Parathyroid adenoma (tissue), 2 donors: ENCODE data around the gene SPACDR.
"Not testable (repeated sequence)": the region's sequence is repeated elsewhere in the genome, so short reads cannot be mapped to it uniquely, and the experiment has no call there.

Experiments
- H2AFZ ChIP-seq: fragments of 300-600 bp; sonication (generic); one replicate; pipeline ENCODE4 v1.7.0; 2017; ENCODE audit warnings: antibody characterized with exemption, mild to moderate bottlenecking
- H3K27ac ChIP-seq: fragments of 300-600 bp; sonication (generic); one replicate; pipeline ENCODE4 v1.7.0; 2017
- H3K27me3 ChIP-seq: fragments of 300-600 bp; sonication (generic); one replicate; pipeline ENCODE4 v1.7.0; 2017; ENCODE audit warnings: low read length; ENCODE audit not compliant: control insufficient read depth, insufficient read depth
- H3K36me3 ChIP-seq: fragments of 300-600 bp; sonication (generic); one replicate; pipeline ENCODE4 v1.7.0; 2017; ENCODE audit warnings: low read length; ENCODE audit not compliant: control insufficient read depth, insufficient read depth
- H3K4me1 ChIP-seq: fragments of 300-600 bp; sonication (generic); one replicate; pipeline ENCODE4 v1.7.0; 2017; ENCODE audit warnings: control low read depth
- H3K4me2 ChIP-seq: fragments of 300-600 bp; sonication (generic); one replicate; pipeline ENCODE4 v1.7.0; 2017; ENCODE audit warnings: low read length
- H3K4me3 ChIP-seq: fragments of 300-600 bp; sonication (generic); one replicate; pipeline ENCODE4 v1.7.0; 2017; ENCODE audit warnings: low read depth, low read length
- H3K79me2 ChIP-seq: fragments of 300-600 bp; sonication (generic); one replicate; pipeline ENCODE4 v1.7.0; 2017; ENCODE audit warnings: control low read depth
- H3K9ac ChIP-seq: fragments of 300-600 bp; sonication (generic); one replicate; pipeline ENCODE4 v1.7.0; 2017; ENCODE audit warnings: mild to moderate bottlenecking
- H3K9me3 ChIP-seq: fragments of 300-600 bp; sonication (generic); one replicate; pipeline ENCODE4 v1.7.0; 2017; ENCODE audit warnings: low read length; ENCODE audit not compliant: control insufficient read depth
- TF ChIP-seq, protein P1 (sequence below): fragments of 300-600 bp; sonication (generic); IDR thresholded peaks from one replicate; pipeline ENCODE4 v1.7.0; 2017; ENCODE audit warnings: antibody characterized with exemption, mild to moderate bottlenecking
- donor health status: primary hyperparathyroidism.

The SPACDR gene

DNA sequence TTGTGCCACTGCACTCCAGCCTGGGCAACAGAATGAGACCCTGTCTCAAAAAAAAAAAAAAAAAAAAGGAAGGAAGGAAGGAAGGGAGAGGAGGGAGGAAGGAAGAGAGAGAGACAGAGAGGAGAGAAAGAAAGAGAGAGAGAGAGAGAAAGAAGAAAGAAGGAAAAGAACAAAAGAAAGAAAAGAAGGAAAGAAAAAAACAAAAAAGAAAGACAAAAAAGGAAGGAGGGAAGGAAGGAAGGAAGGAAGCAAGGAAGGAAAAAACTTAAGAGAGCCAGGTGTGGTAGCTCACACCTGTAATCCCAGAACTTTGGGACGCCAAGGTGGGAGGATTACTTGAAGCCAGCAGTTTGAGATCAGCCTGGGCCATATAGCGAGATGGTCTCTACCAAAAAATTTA lies 731 bp upstream of the SPACDR start:
- TF ChIP-seq, protein P1, sequence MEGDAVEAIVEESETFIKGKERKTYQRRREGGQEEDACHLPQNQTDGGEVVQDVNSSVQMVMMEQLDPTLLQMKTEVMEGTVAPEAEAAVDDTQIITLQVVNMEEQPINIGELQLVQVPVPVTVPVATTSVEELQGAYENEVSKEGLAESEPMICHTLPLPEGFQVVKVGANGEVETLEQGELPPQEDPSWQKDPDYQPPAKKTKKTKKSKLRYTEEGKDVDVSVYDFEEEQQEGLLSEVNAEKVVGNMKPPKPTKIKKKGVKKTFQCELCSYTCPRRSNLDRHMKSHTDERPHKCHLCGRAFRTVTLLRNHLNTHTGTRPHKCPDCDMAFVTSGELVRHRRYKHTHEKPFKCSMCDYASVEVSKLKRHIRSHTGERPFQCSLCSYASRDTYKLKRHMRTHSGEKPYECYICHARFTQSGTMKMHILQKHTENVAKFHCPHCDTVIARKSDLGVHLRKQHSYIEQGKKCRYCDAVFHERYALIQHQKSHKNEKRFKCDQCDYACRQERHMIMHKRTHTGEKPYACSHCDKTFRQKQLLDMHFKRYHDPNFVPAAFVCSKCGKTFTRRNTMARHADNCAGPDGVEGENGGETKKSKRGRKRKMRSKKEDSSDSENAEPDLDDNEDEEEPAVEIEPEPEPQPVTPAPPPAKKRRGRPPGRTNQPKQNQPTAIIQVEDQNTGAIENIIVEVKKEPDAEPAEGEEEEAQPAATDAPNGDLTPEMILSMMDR: no peak
- no peak overlapping the region for H3K4me3 ChIP-seq
- no peak overlapping the region for H3K4me2 ChIP-seq
- no peak overlapping the region for H3K27ac ChIP-seq
- H2AFZ ChIP-seq: no peak overlapping the region
- H3K79me2 ChIP-seq: no peaks in the 10 kb centered on the region
- no peaks in the 10 kb centered on the region for H3K9me3 ChIP-seq
- H3K4me1 ChIP-seq: peaks cover 6% of the 10 kb centered on the region
- H3K9ac ChIP-seq: no peak overlapping the region
- no peaks in the 10 kb centered on the region for H3K27me3 ChIP-seq
- H3K36me3 ChIP-seq: no peaks in the 10 kb centered on the region

DNA sequence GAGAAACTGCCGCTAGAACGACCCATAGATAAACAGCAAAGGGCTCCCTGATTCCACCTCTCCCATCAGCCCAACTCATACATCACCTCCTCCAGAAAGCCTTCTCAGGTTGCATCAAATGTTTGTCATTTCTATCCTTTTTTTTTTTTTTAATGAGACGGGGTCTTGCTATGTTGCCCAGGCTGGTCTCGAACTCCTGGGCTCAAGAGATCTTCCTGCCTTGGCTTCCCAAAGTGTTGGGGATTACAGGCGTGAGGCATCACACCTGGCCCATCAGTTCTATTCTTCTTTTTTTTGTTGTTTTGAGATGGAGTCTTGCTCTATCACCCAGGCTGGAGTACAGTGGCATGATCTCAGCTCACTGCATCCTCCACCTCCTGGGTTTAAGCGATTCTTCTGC lies 7.0 kb downstream of the SPACDR start:
- no peaks in the 10 kb centered on the region for H3K27me3 ChIP-seq
- H2AFZ ChIP-seq: no peak overlapping the region
- no peak overlapping the region for H3K4me3 ChIP-seq
- TF ChIP-seq, protein P1: no peak
- H3K27ac ChIP-seq: no peak overlapping the region
- no peaks in the 10 kb centered on the region for H3K79me2 ChIP-seq
- no peak overlapping the region for H3K4me2 ChIP-seq
- H3K9ac ChIP-seq: no peak overlapping the region
- no peaks in the 10 kb centered on the region for H3K4me1 ChIP-seq
- H3K36me3 ChIP-seq: no peaks in the 10 kb centered on the region
- no peaks in the 10 kb centered on the region for H3K9me3 ChIP-seq

DNA sequence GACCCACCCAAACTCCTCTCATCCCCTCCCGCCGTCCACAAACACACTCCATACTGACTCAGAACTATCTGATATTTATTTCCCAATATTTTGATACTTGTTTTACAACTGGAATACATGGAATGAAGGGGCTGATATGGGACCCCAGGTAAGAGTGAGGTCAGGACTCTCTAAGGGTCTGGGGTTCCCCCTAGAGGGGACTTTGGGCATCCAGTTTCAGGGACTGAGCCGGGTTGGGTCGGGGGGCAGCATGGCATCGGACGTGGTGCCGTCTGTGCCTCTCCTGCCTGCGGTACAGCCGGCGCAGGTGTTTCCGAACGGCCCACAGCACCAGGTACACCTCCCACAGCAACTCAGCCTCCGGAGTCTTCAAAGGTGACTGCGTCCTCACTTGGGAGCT lies 7.5 kb downstream of the SPACDR start:
- H3K4me2 ChIP-seq: no peak overlapping the region
- no peak overlapping the region for H2AFZ ChIP-seq
- no peak overlapping the region for H3K27ac ChIP-seq
- no peaks in the 10 kb centered on the region for H3K9me3 ChIP-seq
- no peaks in the 10 kb centered on the region for H3K4me1 ChIP-seq
- H3K27me3 ChIP-seq: no peaks in the 10 kb centered on the region
- H3K79me2 ChIP-seq: no peaks in the 10 kb centered on the region
- H3K9ac ChIP-seq: no peak overlapping the region
- TF ChIP-seq, protein P1: no peak
- no peak overlapping the region for H3K4me3 ChIP-seq
- H3K36me3 ChIP-seq: no peaks in the 10 kb centered on the region

DNA sequence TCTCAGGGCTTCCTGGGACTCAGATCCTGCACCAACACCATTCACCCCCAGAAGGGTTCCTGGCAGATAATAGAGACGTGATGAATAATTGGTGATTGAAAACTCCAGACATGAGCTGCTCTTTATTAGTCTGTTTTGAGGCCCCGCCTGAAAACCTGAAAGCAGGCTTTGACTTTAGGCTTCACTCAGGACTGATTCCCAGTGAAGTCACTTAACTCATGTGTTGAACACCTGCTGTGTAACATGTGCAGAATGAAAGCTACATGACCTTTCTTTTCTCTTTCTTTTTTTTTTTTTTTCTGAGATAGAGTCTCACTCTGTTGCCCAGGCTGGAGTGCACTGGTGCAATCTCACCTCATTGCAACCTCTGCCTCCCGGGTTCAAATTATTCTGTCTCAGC lies 8.9 kb downstream of the SPACDR start:
- Histone ChIP-seq H3K4me1 (no peaks in the 10 kb centered on the region), H3K9ac (no peak overlapping the region), H3K4me3 (no peak overlapping the region), H3K27me3 (no peaks in the 10 kb centered on the region), H3K27ac (no peak overlapping the region), H3K36me3 (no peaks in the 10 kb centered on the region), H2AFZ (no peak overlapping the region), H3K9me3 (no peaks in the 10 kb centered on the region), H3K79me2 (no peaks in the 10 kb centered on the region), H3K4me2 (no peak overlapping the region)
- TF ChIP-seq, protein P1: no peak

DNA sequence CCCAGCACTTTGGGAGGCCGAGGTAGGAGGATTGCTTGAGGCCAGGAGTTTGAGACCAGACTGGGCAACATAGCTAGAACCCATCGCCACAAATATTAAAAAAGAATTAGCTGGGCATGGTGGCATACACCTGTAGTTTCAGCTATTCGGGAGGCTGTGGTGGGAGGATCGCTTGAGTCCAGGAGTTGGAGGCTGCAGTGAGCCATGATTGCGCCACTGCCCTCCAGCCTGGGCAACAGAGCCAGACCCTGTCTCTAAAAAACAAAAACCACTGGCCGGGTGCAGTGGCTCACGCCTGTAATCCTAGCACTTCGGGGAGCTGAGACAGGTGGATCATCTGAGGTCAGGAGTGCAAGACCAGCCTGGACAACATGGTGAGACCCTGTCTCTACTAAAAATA lies 10.2 kb downstream of the SPACDR start:
- H3K36me3 ChIP-seq, H3K4me3 ChIP-seq, H3K4me1 ChIP-seq, H3K9ac ChIP-seq, H2AFZ ChIP-seq, H3K4me2 ChIP-seq, H3K9me3 ChIP-seq, H3K27ac ChIP-seq, H3K79me2 ChIP-seq, H3K27me3 ChIP-seq: not testable (repeated sequence)
